Endometrium (tissue), 2 donors: ENCODE measurements around the gene H2BK1.

Experiments
- FAIRE-seq: peaks from 2 replicates; lab custom pipeline; 2012; peaks lifted over from hg19 to GRCh38; lab: Jason Lieb, UNC
- donor health status: control.
- donor health status: control.

Gene H2BK1

DNA sequence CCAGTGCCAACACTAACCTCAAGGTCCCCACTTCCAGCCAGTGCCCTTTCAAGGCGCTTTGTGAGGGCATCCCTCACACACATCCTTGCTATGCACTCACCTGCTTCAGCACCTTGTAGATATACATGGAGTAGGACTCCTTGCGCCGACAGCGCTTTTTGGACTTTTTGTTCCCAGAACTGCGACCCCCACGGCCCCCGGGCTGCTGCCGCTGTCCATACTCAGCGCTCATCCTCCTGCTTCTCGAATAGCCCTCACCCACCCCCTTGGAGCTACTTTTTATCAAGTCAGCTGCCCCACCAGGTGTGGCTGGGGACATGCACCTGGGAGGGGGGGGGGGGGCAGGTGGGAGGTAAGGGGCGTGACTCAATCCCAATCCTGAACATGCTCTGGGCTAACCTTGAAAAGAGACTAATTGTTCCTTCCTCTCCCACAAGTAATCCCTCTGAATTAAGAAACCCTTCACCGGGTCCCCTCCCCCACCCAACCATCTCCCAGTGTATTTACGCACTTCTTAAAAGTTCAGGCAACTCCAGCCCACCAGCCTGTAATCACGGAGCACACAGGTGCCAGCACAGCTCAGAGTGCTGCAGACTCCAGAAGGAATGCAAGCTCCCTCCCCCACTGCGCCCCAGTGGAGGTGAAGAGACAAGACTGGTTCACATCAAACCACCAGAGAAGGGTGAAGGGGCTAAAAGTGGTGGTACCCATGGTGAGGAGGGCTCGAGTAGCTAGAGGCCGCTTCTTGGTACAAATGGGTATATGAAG lies at the start of gene H2BK1:
Gene H2BK1 (minus strand): TSS at position 402 of the 768 bp plus-strand sequence. CDS start 170 bp downstream, at position 232.
- FAIRE-seq: no peak

DNA sequence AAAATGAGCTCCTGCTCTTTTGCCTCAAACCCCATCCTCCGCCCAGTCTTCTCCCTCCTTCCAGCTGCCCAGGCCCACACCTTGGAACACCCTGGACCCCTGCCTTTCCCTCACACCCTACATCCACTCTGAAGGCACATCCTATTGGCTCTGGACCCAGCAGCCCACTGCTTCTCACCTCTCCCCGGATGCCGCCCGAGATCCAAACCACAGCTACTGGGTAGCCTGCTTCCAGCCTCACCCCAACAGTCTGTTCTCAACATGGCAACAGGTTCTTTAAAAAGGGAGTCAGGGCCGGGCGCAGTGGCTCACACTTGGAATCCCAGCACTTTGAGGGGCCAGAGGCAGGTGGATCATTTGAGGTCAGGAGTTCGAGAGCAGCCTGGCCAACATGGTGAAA lies 47.7 kb upstream of the H2BK1 start:
- no peak for FAIRE-seq

DNA sequence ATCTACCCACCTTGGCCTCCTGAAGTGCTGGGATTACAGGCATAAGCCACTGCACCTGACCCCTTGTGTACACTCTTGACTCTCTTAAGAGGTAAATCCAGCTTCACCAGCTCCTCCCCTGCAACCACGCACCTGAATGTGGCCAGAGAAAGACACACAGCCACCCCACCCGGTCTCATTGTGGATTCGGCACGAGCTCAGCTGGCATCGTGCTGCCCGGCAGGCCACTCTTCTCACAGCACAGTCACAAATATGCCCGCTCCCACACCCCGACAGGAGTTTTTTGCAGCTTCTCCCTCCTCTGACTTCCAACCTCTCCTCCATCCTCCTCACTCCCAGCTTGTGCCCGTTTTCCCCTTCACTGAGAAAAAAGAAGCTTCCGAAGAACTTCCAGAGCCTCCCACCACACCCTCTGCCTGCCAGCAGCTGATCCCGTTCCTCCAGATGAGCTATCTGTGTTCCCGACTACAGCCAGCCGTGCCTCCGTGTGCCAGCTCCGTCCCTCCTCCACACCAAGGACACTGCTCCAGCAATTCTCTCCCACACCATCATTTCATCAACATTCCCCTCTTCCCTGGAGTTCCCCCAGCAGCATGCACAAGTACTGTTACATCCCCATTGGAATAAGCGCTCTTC lies 46.2 kb upstream of the H2BK1 start:
- FAIRE-seq: no peak

DNA sequence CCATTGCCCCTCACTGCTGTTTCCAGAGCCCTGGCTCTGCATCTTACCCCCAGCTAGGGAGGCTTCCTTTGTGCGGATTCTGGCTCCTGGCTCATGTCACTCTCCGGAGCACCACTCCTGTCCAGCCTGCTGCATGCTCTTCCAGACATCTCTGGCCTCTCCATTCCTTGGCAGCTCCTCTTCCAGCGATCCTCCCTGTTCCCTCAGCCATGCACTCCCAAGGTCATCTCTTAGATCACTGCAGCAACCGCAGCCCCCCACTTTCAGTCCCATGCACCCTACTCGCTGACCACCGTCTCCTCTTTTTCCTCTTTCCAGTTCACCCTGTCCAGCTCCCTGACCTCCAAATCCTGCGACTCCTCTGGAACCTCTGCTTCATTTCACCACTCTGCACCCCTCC lies 45.1 kb upstream of the H2BK1 start:
- FAIRE-seq: no peak

DNA sequence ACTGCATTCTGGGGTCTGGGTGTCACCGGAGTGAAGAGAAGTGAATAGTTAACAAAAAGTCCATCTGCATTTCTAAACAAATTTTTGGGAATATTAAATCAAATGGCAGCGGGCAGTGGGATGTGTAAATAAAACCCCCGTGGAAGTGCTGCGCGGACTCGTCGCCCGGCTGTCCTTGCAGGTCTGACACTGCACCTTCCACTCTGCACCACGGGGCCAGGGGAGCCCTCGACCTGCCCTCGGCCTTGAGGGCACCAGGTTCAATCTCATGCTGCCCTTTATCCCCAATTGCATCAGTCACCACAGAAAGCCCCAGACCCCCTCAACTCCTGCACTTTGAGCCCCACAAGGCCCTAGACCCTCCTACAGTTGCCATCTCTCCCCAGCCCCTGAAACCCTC lies 44.6 kb upstream of the H2BK1 start:
- no peak for FAIRE-seq

DNA sequence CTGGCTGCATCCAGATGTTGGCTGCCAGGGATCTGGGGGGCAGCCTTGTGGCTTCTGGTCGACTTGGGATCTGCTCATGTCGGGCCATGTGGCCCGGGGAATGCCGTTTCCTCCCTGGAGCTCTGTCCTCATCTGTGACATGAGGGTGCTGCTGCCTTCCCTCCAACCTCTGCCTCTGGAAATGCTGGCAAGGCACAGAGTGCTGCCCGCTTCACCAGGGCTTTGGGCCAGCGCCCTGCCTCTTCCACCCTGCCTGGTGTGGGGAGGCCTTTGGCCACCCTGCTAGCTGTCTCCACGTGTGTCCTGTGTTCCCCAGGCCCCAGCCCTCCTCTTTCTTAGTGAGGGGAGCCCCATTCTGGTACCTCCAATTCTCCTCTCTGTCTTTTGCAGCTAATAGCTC lies 44.0 kb upstream of the H2BK1 start:
- no peak for FAIRE-seq

DNA sequence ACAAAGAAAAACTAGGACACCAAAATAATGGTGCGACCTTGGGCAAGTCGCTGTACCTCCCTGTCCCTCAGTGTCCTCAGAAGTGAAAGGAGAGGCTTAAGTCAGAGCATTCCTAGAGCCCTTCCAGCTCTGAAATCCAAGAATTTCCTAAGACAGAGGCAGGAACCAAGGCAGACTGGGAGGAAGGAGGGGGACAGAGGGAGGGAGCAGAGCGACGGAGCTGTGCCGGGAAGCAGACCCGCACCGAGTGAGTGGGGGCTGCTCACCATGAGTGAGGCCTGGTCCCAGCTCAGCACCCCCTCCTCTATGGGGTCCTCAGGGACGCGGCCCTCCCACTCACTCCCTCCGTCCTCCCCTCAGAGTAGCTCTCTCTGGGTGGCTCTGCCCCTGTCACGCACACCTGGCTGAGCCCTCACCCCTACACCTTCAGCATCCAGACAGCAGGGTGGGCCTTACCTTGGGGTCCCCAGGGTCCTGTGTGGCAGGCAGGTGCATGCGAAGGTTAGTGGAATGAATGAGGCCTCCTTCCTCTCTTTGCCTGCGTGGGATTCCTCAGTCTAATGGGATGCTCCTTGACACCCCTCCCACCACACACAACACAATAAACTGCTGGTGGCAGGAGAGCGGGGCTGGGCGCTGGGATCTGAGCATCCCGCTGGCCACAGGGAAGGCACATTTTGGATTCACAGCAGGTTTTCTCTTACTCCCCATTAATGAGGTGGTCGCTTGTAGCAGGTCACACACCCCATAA lies 42.8 kb upstream of the H2BK1 start:
- FAIRE-seq: no peak

DNA sequence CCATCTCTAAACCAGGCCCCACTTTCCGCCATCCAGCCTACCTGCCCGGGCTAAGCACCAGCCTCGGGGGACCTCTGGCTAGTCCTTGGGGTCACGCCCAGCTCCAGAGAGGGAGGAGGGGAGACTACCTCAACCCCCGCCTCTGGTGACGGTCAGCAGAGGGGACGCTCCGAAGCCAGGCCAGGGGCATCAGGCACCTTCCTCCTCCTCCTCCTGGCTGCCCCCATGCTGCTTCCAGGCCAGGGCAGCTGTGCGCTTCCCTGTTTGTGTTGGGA lies 42.2 kb upstream of the H2BK1 start:
- FAIRE-seq: no peak

DNA sequence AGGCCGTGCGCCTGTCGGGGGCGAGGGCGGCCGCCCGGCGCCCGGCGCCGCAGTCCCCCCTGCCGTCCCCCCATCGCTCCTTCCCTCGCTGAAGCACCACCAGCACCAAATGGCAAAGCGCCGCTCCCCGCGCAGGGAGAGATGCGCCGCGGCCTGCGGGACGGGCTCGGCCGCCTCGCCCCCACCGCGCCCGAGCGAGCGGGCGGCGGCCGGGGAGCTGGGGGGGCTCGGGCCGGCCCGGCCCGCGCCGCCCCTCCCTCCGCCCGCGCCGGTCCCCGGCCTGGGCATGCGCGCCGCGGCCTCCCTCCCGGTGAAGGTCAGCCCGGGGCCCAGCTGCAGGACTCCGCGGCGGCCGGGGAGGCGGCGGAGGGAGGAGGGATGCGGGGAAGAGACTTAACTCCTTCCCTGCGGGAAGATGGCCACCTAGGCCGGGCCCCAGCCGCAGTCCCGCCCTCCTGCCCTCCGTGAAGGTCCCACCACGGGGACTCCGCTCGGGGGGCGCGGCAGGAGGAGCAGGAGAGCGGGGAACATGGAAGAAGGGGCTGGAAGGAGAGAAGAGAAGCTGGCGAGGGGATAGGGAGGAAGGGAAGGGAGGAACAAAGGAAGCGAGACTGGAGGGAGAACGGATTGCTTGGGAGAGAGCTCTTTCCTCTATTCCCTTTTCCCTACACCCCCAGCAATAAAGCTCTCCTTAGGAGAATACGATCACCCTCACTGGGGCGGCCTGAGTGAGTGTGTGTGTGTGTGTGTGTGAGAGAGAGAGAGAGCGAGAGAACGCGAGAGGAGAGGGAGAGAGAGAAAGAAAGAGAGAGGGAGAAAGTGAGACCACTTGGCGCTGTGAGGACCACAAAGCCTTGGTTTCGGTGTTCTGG lies 41.6 kb upstream of the H2BK1 start:
- FAIRE-seq: no peak

DNA sequence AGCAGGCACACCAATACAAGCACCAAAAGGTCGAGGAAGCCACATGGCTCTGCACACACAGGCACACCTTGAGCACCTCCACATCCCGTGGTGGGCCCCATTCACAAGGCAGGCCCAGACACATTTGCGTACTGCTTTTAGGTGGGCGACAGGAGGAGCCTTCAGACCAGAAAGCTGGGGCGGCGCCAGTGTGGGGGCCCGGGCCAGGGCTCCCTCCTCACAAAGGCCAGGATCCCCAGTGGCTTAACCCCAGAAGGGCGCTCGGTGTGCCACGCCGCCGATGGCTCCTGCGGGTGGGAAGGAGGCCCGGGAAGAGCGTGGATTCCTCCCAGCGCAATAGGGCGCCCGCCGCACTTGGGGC lies 41.0 kb upstream of the H2BK1 start:
- no peak for FAIRE-seq

DNA sequence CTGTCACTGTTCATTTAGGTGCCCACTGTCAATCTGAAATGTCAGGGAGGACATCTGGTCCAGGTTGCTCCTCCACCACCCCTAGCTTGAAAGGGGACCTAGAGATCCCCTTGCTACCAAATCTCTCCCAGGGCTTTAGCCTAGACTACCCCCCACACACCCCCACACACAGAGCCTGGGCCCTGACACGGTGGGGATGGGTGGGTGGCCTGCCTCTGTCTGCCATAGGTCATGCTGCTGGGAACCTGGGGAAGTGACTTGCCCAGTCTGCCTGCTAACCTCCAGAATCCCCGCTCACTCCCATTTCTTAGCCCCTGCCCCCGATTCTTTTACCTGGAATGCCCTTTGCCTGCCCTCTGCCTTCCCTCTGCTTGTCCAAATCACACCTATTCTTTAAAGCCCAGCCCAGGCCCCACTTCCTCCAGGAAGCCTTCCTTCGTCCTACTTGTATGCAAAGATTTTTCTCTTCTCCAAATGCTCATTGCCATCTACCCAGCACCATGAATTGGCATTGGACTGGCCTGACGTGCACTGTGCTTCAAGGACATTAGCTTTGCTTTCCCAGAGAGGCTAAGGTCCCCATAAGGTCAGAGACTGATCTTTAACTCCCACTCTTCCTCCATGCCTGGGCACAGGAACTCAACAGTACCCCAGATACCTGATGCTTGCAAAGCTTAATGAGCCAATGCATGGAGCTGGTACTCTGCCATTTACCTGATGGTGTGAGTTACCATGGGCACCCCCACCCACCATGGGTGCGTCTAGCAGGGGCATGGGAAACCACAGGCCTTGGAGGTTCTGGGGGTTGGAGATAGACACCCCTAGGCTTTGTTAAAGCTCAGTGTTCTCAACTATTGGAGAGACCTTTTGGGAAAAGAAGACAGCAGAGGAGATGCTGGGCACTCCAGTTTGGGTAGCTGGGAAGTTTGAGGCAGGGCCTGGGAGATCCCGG lies 40.2 kb upstream of the H2BK1 start:
- FAIRE-seq: no peak

DNA sequence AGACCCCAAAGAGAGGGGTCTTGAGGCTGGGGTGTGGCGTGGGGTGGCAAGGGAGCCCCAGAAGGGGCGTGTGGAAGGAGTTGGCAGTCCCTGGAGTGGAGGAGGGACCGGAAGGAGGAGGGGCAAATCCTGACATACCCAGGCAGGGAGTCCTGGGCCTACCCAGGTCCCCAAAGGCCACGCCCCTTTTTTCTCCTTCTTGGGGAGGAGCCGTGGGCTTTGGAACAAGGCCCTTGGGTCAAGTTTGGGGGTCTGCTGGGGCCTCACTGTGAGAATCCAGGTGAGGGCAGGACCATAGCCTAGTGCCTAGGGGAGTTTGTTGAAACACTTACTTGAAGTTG lies 39.4 kb upstream of the H2BK1 start:
- FAIRE-seq: no peak

DNA sequence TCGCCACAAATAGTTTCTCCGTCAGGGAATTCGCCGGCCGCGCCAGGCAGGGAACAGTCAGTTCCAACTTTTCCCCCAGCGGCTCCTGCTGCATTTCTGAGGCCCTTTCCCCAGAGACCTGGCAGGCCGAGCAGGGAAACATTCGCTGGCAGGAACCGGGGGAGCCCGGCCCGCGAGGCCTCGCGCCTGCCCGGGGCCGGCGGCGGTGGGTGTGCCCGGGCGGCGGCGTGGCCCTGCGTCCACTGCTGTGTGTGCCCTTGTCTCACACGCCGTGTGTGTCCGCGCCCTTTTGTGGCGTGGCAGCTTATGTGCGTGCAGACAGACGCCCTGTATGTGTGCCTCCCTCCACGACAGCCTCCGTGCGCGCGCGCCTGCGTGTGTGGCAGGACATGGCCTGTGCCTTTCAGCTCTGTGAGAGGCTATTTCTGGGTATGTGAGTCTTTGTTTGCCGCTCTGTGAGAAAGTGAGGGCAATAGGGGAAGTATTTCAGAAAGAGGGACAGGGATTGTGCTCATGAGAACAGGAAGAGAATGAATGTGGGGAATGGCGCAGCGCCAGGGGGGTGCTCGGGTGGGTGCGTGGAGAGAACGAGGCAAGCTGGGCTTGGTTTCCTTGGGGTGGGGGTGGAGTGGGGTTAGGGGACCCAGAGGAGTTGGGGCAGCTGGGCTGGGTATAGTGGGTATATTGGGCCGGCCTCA lies 38.9 kb upstream of the H2BK1 start:
- no peak for FAIRE-seq

DNA sequence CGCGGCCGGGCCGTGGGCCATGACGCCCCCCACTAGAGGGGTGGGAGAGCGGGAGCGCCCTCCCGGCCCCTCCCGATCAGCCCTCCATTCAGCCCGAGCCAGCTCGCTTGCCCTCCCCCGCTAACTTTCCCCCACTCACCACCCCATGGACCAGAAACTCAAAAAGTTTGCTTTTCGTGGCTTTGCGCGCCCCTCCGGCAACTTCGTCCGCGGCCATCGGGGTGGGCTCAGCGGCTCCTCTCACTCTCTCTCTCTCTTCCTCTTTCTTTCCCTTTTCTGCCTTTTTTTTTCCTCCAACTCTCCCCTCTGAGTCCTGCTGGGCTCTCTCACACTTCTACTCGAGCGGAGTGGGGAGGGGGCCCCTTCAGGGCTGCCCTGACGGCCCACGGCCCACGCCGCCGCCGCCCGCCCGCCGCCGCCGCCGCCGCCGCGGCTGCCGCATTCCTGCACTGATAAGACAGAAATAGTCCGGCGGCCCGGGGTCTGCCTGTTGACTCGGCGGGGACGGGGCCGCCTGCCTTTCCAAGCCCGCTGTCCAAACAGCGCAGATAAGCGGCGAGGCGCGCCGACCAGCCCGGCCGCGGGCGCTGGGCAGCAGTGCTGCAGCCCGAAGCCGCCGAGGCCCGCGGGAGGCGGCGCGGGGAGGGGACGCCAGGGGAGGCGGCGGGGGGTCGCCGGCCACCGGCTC lies 38.2 kb upstream of the H2BK1 start, which contains the start of gene SMARCD3:
Gene SMARCD3 (minus strand): TSS at position 349 of the 688 bp plus-strand sequence. CDS start 132 bp downstream, at position 217.
- FAIRE-seq: no peak

DNA sequence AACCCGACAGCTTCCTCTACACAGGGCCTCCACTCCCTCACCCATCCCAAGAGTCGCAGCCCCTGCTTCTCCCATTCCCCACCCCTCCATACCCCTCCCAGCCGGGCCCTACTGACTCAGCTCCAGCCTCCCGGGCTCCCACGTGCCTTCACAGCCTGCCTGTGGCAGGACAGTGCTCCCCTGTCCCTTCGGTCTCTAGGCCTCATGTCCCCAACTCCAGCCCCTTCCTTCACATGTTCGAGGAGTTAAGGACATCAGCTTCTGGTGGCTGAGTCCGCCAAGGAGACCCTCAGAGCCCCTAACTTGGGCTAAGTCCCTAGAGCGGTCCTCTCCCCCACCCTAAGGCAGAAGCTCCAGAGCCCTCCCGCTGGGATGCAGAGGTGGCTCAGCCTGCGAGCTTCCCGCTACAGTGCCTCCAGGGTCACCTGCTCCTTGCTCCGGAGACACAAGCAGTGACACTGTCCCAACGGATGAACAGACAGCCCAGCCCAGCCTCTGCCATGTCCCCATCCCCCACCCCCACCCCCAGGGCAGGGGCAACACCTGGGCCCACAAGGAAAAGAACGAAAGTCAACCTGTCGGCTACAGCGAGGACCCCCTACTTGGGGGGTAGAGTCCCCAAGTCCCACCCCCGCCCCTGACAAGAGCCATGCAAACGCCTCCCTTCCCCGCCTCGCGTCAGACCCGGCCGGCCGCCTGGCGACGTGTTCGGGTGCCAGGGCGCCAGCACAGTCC lies 37.5 kb upstream of the H2BK1 start:
- FAIRE-seq: no peak

DNA sequence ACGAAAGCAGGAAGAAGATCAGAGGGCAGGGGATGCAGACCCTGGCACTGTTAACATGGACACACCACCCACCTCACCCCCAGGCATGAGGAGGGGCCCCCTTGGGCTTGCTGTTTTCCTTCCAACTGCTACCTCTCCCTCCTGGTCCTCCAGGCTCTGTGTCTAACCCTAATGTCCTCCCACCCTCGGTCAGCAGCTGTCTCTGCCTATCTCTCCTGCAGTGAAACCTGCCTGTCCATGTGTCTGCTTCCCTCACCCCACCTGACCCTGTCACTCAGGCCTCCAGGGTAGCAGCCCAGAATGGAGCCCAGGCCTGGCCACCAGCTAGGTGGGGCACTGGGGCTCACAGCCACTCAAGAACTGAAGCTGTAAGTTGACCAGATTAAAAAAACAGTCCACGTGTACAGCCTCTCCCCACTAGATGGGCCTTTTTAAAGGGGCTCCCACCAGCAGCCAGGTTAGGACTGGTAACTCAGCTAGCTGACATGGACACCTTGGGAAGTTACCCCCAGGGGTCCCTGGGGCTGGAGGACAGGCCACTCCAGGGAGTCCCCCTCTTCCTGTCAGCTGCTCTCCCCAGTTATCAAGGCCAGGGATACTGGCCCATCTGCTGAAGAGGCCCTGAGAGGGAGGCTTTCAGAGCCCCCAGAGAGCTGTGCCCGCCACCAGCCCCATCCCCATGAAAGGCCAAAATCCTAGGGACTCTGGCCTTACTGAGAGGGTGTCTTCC lies 36.7 kb upstream of the H2BK1 start:
- FAIRE-seq: no peak

DNA sequence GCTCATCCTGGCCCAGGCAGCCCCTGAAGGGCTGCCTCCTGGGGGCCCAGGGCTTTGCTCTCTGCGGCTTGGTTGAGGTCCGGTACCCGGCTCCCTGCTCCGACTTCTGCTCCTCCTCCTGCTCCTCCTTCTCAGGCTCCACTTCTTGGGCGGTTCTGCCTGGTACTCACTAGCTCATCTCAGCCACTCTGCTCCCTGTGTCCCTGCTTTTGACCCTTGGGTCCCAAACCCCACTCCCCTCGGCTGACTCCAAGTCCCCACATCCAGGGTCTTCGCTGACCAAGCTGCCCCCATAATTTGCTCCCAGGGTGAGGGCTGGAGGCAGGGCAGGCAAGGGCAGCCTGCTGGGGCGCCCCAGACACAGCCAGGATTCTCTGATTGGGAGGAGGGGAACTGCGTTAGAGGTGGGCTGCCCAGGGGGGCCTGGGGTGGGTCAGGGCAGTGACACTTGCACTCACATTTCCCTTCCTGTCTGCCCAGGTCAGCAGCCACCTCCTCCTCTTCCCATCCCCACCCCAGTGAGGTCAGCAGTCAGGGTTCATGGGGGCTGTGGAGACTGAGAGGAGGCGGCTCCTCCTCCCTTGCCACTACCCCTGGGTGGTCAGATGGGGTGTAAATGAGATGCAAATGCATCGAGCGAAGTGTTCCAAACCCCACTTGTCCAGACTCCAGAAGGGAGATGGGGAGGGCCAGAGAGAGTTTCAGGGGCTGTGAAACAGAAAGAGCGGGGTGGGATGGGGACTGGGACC lies 36.0 kb upstream of the H2BK1 start:
- FAIRE-seq: no peak
